NOMO-1 (cell line): Measurements from ENCODE around the gene SIKE1.
"Not testable (repeated sequence)": the region's sequence is repeated elsewhere in the genome, so short reads cannot be mapped to it uniquely, and the experiment has no call there.

Source experiments
- DNase-seq, 2 experiments: peaks; one replicate each; lab custom pipeline; 2025; ENCODE audit not compliant: unreplicated experiment in 2 of 2; lab: John Stamatoyannopoulos, UW

SIKE1 gene

GRCh38 chr1:114780344-114781226 lies at the start of gene SIKE1:
TSS of gene SIKE1 (minus strand) at chr1:114780685. CDS start at chr1:114780607, 78 bp downstream.
- peak; percentile 91 to 93 for DNase-seq

- DNase-seq = not testable (repeated sequence)
Measured at GRCh38 chr1:114830075-114830474, 49.6 kb upstream of the SIKE1 start.

DNA sequence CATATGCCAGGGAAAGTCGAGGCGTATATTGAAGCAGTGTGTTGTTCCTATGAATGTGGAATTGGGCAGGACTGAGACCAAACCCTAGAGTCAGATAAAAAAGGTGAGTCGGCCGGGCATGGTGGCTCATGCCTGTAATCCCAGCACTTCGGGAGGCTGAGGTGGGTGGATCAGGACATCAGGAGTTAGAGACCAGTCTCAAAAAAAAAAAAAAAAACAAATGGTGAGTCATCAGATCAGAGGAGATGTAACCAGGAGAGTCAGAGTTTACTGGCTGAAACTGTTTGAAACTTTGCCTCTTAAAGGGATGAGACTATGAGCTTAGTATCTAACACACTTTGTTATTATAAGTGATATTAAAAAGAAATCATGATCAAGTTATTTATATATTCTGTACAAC lies 47.8 kb upstream of the SIKE1 start:
- no peak for DNase-seq

DNA sequence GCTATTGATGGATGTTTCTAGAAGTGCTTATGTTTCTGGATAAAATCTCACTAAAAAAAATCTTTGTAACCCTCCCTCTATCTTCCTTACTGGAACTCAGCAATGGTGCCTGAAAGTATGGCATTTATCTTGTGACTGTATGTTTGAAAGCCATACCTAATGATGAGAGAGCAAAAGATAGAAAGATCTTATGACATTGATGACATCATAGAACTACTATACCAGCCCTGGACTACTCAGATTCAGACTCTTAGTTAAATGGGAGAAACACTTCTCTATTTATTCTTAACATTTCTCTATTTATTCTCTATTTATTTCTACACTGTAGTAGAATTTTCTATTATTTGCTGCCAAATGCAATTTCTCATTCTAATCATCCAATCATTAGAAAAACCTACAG lies 41.5 kb upstream of the SIKE1 start:
- DNase-seq = no peak

GRCh38 chr1:114820392-114820791 lies 39.9 kb upstream of the SIKE1 start:
- no peak for DNase-seq

DNA sequence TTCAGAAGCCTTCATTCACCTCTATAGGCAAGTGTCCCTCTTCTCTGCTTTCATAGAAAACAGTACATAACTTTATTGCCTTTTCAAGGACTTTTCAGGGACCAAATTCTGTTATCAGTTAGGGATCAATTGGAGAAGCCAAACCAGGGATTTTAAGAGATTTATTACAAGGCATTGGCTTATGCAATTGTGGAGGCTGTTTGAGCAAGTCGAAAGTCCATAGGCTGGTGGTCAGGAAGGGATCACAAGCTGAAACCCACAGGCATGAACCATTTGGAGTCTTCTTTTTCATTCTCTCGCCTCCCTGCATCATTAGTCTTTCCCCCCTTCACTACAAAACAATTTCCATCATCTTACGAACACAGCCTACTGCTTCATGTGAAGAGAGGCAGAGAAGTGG lies 39.4 kb upstream of the SIKE1 start:
- no peak for DNase-seq

DNA sequence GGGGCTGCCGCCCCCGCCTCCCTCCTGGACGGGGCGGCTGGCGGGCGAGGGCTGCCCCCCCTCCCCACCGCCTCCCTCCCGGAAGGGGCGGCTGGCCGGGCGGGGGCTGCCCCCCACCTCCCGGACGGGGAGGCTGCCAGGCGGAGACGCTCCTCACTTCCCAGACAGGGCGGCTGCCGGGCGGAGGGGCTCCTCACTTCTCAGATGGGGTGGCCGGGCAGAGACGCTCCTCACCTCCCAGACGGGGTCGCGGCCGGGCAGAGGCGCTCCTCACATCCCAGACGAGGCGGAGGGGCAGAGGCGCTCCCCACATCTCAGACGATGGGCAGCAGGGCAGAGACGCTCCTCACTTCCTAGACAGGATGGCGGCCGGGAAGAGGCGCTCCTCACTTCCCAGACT lies 24.0 kb upstream of the SIKE1 start:
- not testable (repeated sequence) for DNase-seq

- no peak for DNase-seq
Measured at GRCh38 chr1:114803001-114803400, 22.5 kb upstream of the SIKE1 start.

GRCh38 chr1:114794038-114794437 lies 13.6 kb upstream of the SIKE1 start:
- no peak for DNase-seq

DNA sequence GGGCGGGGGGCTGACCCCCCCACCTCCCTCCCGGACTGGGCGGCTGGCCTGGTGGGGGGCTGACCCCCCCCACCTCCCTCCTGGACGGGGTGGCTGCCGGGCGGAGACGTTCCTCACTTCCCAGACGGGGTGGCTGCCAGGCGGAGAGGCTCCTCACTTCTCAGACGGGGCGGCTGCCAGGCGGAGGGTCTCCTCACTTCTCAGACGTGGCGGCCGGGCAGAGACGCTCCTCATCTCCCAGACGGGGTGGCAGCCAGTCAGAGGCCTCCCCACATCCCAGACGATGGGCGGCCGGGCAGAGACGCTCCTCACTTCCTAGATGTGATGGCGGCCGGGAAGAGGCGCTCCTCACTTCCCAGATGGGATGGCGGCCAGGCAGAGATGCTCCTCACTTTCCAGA lies 10.1 kb upstream of the SIKE1 start:
- not testable (repeated sequence) for DNase-seq

GRCh38 chr1:114786440-114786839 lies 6.0 kb upstream of the SIKE1 start:
- not testable (repeated sequence) for DNase-seq

- no peak for DNase-seq
Measured at GRCh38 chr1:114782476-114782875, 2.0 kb upstream of the SIKE1 start.

DNA sequence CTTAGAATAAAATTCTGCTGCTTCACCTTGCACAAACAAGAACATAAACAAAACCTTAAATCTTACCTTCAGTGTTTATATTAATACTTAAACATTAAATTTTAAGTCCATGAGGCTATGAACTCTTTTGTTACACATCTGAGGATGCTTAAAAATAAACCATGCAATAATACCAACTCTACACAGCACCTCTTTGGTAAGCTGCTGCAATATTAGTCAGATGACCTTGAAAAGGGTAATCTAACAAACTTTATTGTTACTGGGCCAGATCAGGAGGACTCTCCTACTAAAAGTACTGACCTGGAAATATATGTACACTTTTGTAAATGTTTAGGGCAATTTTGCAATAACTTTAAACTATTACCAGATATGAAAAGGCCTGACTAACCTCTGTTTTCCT lies 763 bp downstream of the SIKE1 start:
- DNase-seq = no peak

GRCh38 chr1:114776726-114777125 lies 3.8 kb downstream of the SIKE1 start:
- not testable (repeated sequence) for DNase-seq

DNA sequence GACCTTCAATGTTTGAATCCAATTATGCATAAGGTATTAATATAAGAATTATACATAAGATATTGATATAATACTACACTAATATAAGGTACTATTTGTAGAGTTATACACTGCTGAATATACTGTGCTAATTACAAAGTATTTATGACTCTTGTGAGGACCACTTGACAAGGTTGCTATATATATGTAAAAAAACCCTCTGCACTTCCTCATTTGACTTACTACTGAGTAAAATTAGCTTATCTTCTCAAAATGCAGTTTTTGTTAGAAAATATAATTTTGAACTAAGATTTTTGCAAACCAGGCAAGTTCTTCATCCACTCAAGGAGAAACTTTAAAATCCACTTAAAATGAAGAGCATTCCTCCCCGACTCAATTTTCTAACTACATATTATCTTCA lies 8.5 kb downstream of the SIKE1 start:
- DNase-seq = peak in 1 of 2 experiments; percentile 17

DNA sequence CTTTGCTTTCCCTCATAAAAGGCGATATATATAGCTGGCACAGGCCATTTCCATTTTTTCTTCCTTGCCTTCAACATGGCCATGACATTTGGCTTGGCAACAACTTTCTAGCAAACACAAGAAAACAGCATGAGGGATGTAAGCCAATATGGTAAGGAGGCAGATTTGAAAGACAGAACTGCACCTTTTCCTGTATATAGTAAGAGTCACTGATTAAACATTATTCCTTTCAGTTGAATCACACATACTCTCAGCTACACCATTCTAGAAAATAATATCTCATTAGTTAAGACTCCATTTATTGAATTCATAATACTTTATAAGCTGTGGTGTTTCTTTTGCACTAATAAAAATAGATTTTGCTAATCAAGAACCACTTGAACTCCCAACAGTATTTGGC lies 9.5 kb downstream of the SIKE1 start:
- DNase-seq = no peak

GRCh38 chr1:114764689-114765088 lies 15.8 kb downstream of the SIKE1 start:
- DNase-seq = no peak

- peak in 1 of 2 experiments; percentile 34 for DNase-seq
Measured at GRCh38 chr1:114758256-114758832, 22.1 kb downstream of the SIKE1 start.

DNA sequence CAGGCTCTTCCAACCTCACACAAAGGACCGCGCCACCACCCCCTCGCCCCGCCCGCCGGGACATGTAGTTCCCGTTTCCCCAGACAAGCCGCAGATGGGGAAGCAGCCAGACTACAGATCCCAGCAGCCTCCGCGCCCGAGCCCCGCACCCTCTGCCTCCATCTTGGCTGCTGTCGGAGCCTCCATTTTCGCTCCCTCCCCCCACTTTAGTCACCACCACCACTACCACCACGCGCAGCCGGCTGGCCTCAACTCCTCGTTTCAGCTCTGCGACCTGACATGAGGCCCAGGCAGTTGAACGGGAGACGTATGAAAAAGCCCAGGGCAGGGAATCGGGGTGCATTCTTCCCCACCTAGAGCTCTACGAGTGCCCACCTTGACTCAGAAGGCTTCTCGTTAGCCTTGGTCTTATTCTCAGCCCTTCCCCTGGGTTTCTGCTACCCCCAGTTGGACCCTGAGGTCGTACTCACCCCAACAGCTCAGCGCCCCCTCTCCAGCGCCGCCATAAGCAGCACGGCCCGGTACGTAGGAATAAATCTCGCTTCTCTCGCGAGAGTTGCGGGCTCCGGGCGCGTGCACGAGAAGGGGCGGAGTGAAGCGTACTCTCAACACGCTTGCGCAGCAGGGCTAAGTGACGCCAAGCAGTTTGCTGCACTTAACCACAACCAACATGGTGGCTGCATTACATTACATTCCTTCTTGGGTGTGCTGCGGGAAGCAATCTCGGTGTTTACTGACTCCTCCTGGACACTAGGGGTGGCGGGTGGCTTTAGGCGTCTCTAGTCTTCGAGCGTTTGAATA lies 22.8 kb downstream of the SIKE1 start, which contains the start of gene CSDE1:
Gene CSDE1, minus strand, starts transcription at position 530 of the 801 bp plus-strand sequence. CDS start 18,094 bp downstream, outside the sequence.
- DNase-seq = peak; percentile 96 to 97

- DNase-seq = peak; percentile 64 to 67
Measured at GRCh38 chr1:114756949-114757454, 23.5 kb downstream of the SIKE1 start.
